A673 (cell line): ENCODE measurements around the gene NCBP2L. TPM values are rescaled to one million over a fixed set of nuclear protein-coding genes. Genes with fewer than 3 reads are reported as not detected.

Experiments used
- BruUV-seq: library from RNA; stranded (reverse); fragments of 400-500 nt; replicated peaks from 2 replicates; lab custom pipeline; 2021; lab: Mats Ljungman, UMichigan
- CTCF ChIA-PET: fragments of 300-600 bp; sonication (Branson Sonifier 250); formaldehyde crosslinking; loops from one replicate; lab custom pipeline; 2022; ENCODE audit warnings: antibody characterized with exemption; lab: Charles Lee
- POLR2A ChIA-PET: fragments of 300-600 bp; sonication (Branson Sonifier 250); formaldehyde crosslinking; loops from one replicate; lab custom pipeline; 2022; ENCODE audit warnings: antibody characterized with exemption; ENCODE audit not compliant: low non-redundant PET; lab: Charles Lee
- DNase-seq: peaks from one replicate; pipeline ENCODE4 v3.0.0-alpha.2; 2015; ENCODE audit warnings: low spot score
- H3K27ac ChIP-seq: fragments of 200-600 bp; sonication (generic); 2 replicates; pipeline ENCODE4 v1.5.1; 2016; ENCODE audit warnings: mixed run types, low read depth, mild to moderate bottlenecking, mixed read lengths, antibody characterized with exemption, low read length; ENCODE audit not compliant: poor library complexity, severe bottlenecking
- H3K27me3 ChIP-seq: fragments of 200-600 bp; sonication (generic); replicated peaks from 2 replicates; pipeline ENCODE4 v1.6.1; 2017; ENCODE audit warnings: mixed run types, low read depth, mild to moderate bottlenecking, mixed read lengths, antibody characterized with exemption, low read length; ENCODE audit not compliant: insufficient read depth, poor library complexity
- H3K36me3 ChIP-seq: fragments of 200-600 bp; sonication (generic); 2 replicates; pipeline ENCODE4 v1.6.1; 2016; ENCODE audit warnings: mixed run types, mild to moderate bottlenecking, mixed read lengths, antibody characterized with exemption, low read length; ENCODE audit not compliant: insufficient read depth, poor library complexity, severe bottlenecking
- H3K4me1 ChIP-seq: fragments of 200-600 bp; sonication (generic); 2 replicates; pipeline ENCODE4 v1.6.1; 2017; ENCODE audit warnings: mixed run types, mild to moderate bottlenecking, mixed read lengths, antibody characterized with exemption, low read length; ENCODE audit not compliant: insufficient read depth, poor library complexity, severe bottlenecking
- H3K4me3 ChIP-seq: fragments of 200-600 bp; sonication (generic); 2 replicates; pipeline ENCODE4 v1.5.1; 2016; ENCODE audit warnings: low read depth, mixed run types, mild to moderate bottlenecking, mixed read lengths, low read length; ENCODE audit not compliant: poor library complexity, severe bottlenecking
- H3K9me3 ChIP-seq: fragments of 200-600 bp; sonication (generic); 2 replicates; pipeline ENCODE4 v1.6.1; 2016; ENCODE audit warnings: mixed run types, low read depth, mild to moderate bottlenecking, mixed read lengths, antibody characterized with exemption, low read length; ENCODE audit not compliant: poor library complexity, severe bottlenecking
- EZH2 ChIP-seq: fragments of 200-600 bp; sonication (generic); IDR thresholded peaks from 2 replicates; pipeline ENCODE4 v1.6.1; 2017; ENCODE audit warnings: borderline replicate concordance, low read depth, mild to moderate bottlenecking, mixed read lengths, antibody characterized with exemption, low read length; ENCODE audit not compliant: poor library complexity, severe bottlenecking
- intact Hi-C: fragments of 100-400 bp; cut with micrococcal nuclease; formaldehyde crosslinking; loops from one replicate; pipeline ENCODE4 v1.10.0; 2022; ENCODE audit not compliant: unreplicated experiment
- total RNA-seq: library from RNA; stranded (reverse); gene quantifications from 2 replicates; pipeline ENCODE4 v1.2.3, GENCODE V29; 2021
- TF ChIP-seq, protein P1 (sequence below): fragments of 300-800, 200-600 bp; sonication (generic); conservative IDR thresholded peaks from 2 replicates; pipeline ENCODE4 v1.5.1; 2017; ENCODE audit warnings: low read depth, mild to moderate bottlenecking, antibody characterized with exemption, low read length, moderate library complexity, mixed read lengths

Gene NCBP2L
- total RNA-seq, 1 experiment from 2014 or later, result not detected

DNA sequence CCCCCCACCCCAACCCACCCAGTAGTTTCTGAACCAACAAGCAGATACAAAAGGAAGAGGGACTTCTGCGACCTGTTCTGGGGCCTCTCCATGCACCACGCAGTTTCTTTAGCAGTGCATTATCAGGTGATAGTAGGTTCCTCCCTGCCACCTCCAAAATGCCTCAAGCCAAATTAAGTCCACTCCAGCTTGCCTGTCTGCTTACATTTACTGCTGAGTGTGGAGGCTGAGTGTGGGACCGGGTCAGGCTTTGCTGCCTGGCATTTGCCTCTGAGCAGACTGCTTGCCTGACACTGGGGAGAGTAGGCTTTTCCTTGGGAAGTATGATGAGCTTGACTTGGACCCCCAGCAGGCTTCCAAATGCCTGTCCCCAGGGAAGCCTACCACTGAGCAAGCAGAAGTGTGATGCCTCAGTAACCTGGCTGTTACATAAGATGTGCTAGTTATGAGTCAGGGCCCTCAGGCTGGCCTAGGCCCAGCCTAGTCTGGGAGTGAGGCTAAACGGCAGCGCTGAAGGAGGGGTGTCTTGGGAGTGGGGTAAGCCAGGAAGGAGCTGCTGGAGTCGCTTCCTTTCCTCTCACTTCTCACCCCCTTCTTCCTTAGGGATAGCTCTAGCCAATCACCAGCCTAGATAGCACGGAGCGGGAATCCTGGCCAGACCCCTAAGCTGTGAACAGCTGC, 10.9 kb upstream of the NCBP2L start:
- intact Hi-C loops, result no loop called here
- CTCF ChIA-PET, result no interaction called here
- Histone ChIP-seq H3K4me1 (no peaks in the 10 kb centered on the region), H3K9me3 (no peaks in the 10 kb centered on the region), H3K27me3 (no peaks in the 10 kb centered on the region), H3K36me3 (no peaks in the 10 kb centered on the region), H3K4me3 (no peak overlapping the region), H3K27ac (no peak overlapping the region)
- POLR2A ChIA-PET, result no interaction called here
- no TSS peak for BruUV-seq
- TF ChIP-seq EZH2, result no peak
- TF ChIP-seq, protein P1, sequence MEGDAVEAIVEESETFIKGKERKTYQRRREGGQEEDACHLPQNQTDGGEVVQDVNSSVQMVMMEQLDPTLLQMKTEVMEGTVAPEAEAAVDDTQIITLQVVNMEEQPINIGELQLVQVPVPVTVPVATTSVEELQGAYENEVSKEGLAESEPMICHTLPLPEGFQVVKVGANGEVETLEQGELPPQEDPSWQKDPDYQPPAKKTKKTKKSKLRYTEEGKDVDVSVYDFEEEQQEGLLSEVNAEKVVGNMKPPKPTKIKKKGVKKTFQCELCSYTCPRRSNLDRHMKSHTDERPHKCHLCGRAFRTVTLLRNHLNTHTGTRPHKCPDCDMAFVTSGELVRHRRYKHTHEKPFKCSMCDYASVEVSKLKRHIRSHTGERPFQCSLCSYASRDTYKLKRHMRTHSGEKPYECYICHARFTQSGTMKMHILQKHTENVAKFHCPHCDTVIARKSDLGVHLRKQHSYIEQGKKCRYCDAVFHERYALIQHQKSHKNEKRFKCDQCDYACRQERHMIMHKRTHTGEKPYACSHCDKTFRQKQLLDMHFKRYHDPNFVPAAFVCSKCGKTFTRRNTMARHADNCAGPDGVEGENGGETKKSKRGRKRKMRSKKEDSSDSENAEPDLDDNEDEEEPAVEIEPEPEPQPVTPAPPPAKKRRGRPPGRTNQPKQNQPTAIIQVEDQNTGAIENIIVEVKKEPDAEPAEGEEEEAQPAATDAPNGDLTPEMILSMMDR, result no peak
- no peak for DNase-seq

DNA sequence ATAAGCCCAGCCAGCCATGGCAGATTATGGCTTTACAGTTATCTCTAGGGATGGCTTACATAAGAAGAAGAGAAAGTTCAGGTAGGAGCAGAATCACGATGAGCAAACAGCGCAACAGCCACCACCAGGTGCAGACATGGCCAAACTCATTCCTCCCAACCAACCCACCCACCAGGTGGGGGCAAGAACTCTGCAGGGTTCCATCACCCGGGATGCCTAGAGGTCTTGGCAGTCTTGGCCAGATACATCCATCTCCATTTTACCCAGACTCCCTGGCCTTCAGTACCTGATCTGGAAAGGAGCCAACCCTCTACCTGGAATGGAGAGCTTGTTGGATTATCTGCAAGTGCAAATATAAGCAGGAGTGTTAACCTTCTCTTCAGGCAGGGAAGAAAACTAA, 9.5 kb upstream of the NCBP2L start:
- DNase-seq, result no peak
- TF ChIP-seq, protein P1, result no peak
- TF ChIP-seq EZH2, result no peak
- H3K36me3 ChIP-seq, result no peaks in the 10 kb centered on the region
- ChIA-PET CTCF (no interaction called here), POLR2A (no interaction called here)
- intact Hi-C loops, result no loop called here
- H3K4me1 ChIP-seq, result no peaks in the 10 kb centered on the region
- no TSS peak for BruUV-seq
- H3K4me3 ChIP-seq, result no peak overlapping the region
- H3K9me3 ChIP-seq, result no peaks in the 10 kb centered on the region
- no peaks in the 10 kb centered on the region for H3K27me3 ChIP-seq
- no peak overlapping the region for H3K27ac ChIP-seq

DNA sequence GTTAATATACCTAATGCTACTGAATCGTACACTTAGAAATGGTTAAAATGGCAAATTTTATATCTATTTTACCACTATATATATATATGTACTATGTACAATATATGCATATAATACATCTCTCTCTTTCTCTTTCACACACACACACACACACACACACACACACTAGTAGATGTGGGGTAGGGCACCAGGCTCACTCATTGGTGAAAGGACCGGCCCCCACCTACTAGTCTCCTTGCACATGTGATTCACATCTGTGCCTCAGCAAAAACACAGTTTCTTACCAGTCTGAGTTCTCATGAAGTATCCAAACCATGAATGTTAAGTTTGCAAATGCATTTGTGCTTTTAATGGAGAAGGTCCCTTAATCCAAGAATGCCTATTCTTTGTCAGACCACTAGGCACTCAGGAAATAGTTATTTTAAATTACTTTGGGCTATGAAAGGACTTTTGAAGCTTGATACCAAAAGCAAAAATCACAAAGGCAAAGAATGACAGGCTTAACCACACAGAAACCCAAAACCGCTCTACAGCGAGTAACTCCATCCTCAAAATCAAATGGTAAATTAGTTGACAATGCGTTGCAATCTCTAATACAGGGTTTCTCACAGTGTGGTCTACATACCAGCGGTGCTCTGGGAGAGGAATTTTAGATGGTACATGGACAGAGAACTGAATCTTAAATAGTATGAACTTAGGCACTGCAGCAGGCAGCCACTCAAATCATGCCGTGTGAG, 7.8 kb upstream of the NCBP2L start:
- Histone ChIP-seq H3K27ac (no peak overlapping the region), H3K36me3 (no peaks in the 10 kb centered on the region), H3K27me3 (no peaks in the 10 kb centered on the region), H3K4me1 (no peaks in the 10 kb centered on the region), H3K9me3 (no peaks in the 10 kb centered on the region), H3K4me3 (no peak overlapping the region)
- DNase-seq, result peak; percentile 24
- BruUV-seq, result no TSS peak
- ChIA-PET POLR2A (no interaction called here), CTCF (no interaction called here)
- intact Hi-C loops, result loop anchor here (10.0 kb wide), 1 partner anchor 875 kb away; no protein-coding TSS in a partner anchor
- TF ChIP-seq EZH2, result no peak
- TF ChIP-seq, protein P1, result no peak
